NCI-H2171 (cell line): ENCODE data around the gene CCM2L.

Experiments used
- DNase-seq: peaks from one replicate; lab custom pipeline; 2025; lab: John Stamatoyannopoulos, UW

The CCM2L gene

GRCh38 chr20:32056708-32057483 lies 46.7 kb downstream of the CCM2L start:
- no peak for DNase-seq

- DNase-seq = no peak
Measured at GRCh38 chr20:32057656-32058184, 47.5 kb downstream of the CCM2L start.

GRCh38 chr20:32059189-32059588 lies 49.0 kb downstream of the CCM2L start:
- no peak for DNase-seq

- no peak for DNase-seq
Measured at GRCh38 chr20:32062776-32063170, 52.5 kb downstream of the CCM2L start.

DNA sequence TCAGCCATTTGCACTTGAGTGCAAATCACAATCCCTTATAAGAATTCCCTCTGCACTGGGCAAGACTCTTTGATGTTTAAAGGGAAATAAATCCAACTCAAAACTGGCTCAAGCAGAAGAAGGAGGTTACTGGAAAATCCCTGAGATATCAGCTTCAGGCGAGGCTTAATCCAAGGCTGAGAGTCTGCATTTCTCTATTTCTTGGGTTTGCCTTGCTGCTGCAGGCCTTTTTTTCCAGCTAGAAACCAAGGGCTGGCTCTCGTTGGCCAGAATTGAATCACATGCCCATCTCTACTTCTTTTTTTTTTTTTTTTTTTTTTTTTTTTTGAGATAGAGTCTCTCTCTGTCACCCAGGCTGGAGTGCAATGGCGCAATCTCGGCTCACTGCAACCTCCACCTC lies 53.5 kb downstream of the CCM2L start:
- DNase-seq = no peak

GRCh38 chr20:32064667-32065066 lies 54.4 kb downstream of the CCM2L start:
- no peak for DNase-seq

DNA sequence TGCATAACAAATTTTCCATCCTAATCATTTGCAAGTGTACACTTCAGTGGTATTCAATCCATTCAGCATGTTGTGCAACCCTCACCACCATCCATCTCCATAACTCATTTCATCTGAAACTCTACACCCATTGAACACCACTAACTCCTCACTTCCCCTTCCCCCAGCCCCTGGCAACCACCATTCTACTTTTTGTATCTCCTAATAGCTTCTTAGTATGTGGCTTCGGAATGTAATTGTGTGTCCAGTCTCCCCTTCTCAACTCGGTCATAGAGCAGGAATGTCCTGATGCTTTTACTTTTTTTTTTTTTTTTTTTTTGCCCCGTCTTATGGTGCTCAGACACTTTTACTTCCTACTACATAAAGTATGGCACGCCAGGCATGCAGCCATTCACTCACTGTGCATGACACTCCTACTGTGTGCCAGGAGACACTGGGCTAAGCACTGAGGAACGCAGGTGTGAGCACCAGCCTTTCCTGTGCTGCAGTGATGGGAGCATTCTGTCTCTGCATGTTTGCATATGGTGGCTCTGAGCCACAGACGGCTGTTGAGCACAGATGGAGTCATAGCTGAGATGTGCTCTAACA lies 57.1 kb downstream of the CCM2L start:
- DNase-seq = no peak

DNA sequence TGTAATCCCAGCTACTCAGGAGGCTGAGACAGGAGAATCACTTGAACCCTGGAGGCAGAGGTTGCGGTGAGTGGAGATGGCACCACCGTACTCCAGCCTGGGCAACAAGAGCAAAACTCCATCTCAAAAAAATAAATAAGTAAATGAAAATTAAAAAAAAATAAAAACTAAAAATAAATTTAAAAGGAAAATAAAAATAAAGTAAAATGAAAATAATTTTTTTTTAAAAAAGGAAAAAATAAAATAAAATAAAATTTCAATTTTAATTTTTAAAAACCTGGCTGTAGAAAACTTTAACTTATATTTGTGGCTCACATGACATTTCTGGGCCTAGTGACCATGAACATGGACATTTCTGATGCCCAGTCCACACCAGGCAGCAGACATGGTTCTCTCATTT lies 57.9 kb downstream of the CCM2L start:
- DNase-seq = no peak

DNA sequence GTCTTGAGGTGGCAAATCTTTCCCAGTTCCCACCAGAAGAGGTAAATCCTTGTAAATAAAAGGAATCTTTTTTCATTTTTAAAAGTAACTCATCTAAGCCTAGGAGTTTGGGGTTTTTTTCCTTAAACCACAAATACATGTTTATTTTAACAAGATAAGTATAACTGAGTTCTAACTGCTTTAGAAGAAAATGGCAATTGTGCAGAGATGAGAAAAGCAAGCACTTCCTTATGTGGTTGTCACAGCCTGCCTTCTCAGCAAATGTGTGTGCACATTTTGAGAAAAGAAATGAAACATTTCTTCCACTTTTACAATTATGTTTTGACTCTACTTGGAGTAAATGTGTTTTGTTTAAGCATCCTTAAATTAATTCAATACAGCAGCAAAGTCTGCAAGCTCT lies 59.5 kb downstream of the CCM2L start:
- DNase-seq = no peak

DNA sequence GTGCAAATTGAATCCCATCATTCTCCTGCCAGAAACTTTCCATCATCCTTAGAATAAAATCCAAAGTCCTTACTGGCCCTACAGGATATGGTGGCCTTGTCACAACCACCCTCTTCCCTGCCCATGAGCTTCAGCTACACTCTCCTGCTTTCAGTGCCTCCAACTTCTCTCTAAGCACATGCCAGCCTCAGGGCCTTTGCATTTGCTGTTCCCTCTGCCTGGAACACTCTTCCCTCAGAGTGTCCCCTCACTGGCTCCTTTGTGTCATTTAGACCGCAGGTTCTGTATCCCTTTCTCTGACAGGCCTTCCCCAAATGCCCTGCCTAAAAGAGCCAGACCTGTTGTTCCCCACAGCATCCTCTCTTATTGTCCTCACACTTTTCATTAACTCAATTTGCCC lies 60.0 kb downstream of the CCM2L start:
- no peak for DNase-seq

GRCh38 chr20:32070690-32071213 lies 60.5 kb downstream of the CCM2L start:
- no peak for DNase-seq

DNA sequence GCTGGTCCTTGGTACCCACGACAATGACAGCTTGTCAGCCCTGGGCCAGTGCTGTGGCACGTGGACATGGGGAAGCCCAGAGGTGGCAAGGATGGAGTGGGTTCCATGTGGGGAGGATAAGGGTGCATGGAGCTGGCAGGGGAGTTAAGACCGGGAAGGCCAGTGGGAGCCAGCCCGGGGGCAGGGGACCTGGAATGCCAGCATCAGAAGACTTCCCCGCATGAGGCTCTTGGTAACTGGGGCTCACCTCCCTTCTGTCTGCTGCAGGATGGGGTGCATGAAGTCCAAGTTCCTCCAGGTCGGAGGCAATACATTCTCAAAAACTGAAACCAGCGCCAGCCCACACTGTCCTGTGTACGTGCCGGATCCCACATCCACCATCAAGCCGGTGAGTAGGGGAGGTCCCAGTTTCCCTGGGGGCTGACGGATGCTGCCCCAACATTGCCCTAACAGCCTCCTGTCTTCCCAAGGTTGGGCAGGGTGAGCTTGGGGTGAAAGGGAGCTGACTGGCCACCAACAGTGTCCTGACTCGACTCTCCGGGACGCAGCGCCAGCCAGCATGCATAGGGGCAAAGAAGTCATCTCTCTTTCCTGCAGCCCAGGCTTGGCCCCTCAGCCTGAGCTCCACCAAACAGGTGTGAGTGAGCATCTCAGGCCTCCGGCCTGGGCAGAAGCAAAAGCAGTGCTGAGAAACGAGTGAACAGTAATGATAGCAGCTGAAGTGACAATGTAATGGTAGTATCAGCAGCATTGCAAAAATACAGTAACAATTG lies 61.3 kb downstream of the CCM2L start:
- no peak for DNase-seq

- no peak for DNase-seq
Measured at GRCh38 chr20:32072168-32072750, 62.0 kb downstream of the CCM2L start.

- no peak for DNase-seq
Measured at GRCh38 chr20:32075534-32075933, 65.3 kb downstream of the CCM2L start.

DNA sequence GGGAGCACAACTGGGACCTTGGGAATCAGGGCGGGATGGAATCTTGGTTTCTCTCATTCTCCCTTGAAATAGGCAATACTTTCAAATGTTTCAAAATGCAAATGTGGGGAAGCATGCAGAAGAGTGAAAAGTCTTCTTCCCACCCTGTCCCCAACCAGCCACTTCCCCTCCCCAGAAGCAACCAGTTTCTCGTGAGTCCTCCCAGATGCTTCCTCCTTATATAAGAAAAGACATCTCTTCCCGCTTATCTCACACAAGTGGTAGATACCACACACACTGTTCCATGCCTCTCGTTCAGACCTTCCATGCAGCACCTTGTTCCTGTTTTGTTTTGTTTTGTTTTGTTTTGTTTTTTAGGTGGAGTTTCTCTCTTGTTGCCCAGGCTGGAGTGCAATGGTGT lies 67.0 kb downstream of the CCM2L start:
- no peak for DNase-seq

DNA sequence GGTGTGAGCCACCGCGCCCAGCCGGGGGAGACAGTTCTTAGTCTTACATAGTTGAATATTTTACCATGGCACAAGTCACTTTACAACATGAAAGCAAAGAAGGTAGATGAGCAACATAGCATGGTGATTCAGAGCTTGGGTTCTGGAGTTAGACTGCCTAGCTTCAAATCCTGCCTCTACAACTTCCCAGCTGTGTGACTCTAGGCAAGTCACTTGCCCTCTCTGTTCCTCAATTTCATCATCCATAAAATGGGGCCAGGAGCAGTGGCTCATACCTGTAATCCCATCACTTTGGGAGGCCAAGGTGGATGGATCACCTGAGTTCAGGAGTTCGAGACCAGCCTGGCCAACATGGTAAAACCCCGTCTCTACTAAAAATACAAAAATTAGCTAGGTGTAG lies 68.1 kb downstream of the CCM2L start:
- DNase-seq = no peak

GRCh38 chr20:32078791-32079190 lies 68.6 kb downstream of the CCM2L start:
- DNase-seq = no peak

GRCh38 chr20:32079655-32080109 lies 69.4 kb downstream of the CCM2L start:
- DNase-seq = no peak

DNA sequence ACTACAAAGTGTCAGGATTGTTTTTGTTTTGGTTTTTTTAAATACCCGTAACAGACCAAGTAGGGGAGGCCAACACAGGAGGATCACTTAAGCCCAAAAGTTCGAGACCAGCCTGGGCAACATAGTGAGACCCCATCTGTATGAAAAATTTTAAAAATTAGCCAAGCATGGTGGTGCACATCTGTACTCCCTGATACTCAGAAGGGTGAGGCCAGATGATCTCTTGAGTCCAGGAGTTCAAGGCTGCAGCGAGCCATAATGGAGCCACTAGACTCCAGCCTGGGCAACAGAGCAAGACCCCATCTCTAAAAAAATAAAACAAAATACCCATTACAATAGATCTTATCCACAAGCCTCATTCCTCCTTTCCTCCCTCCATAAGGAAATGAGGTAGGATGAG lies 70.5 kb downstream of the CCM2L start:
- DNase-seq = no peak
